Right atrium auricular region (tissue), 2 donors: ENCODE data around the gene ODF4. TPM values are rescaled to one million over a fixed set of nuclear protein-coding genes. Genes with fewer than 3 reads are reported as not detected.

Experiments used
- DNase-seq: peaks from one replicate; pipeline ENCODE4 v3.0.0-alpha.2; 2019; ENCODE audit warnings: low spot score
- H3K27ac ChIP-seq, 2 donors: fragments of 200-600 bp; sonication (generic); 1 replicate in 1 of 2; 2 replicates in 1 of 2; pipeline ENCODE4 v1.5.1; 2016 to 2019
- H3K27me3 ChIP-seq, 2 donors: fragments of 200-600 bp; sonication (generic); one replicate each; pipeline versions ENCODE4 v1.5.1 to v1.6.0; 2017 to 2019
- H3K36me3 ChIP-seq: fragments of 200-600 bp; sonication (generic); one replicate; pipeline ENCODE4 v1.5.1; 2016
- H3K4me1 ChIP-seq, 2 donors: fragments of 200-600 bp; sonication (generic); one replicate each; pipeline versions ENCODE4 v1.5.1 to v1.6.0; 2017 to 2019
- H3K4me3 ChIP-seq, 2 donors: fragments of 200-600 bp; sonication (generic); 1 replicate in 1 of 2; 2 replicates in 1 of 2; pipeline ENCODE4 v1.5.1; 2017 to 2019; ENCODE audit warnings: mild to moderate bottlenecking in 1 of 2, moderate library complexity in 1 of 2
- H3K9me3 ChIP-seq, 2 donors: fragments of 200-600 bp; sonication (generic); one replicate each; pipeline ENCODE4 v1.5.1; 2019
- total RNA-seq, 2 donors: library from RNA; depleted of rRNA; stranded (reverse); fragments of >200 nt; gene quantifications; one replicate each; pipeline ENCODE4 v1.1.0, GENCODE V29; 2016
- TF ChIP-seq, protein P1 (sequence below), 2 donors: fragments of 200-600 bp; sonication (generic); IDR thresholded peaks; one replicate each; pipeline ENCODE4 v1.5.1; 2019; ENCODE audit warnings: antibody characterized with exemption in 2 of 2

ODF4 gene
- total RNA-seq, 2 donors from 2014 or later: not detected

DNA sequence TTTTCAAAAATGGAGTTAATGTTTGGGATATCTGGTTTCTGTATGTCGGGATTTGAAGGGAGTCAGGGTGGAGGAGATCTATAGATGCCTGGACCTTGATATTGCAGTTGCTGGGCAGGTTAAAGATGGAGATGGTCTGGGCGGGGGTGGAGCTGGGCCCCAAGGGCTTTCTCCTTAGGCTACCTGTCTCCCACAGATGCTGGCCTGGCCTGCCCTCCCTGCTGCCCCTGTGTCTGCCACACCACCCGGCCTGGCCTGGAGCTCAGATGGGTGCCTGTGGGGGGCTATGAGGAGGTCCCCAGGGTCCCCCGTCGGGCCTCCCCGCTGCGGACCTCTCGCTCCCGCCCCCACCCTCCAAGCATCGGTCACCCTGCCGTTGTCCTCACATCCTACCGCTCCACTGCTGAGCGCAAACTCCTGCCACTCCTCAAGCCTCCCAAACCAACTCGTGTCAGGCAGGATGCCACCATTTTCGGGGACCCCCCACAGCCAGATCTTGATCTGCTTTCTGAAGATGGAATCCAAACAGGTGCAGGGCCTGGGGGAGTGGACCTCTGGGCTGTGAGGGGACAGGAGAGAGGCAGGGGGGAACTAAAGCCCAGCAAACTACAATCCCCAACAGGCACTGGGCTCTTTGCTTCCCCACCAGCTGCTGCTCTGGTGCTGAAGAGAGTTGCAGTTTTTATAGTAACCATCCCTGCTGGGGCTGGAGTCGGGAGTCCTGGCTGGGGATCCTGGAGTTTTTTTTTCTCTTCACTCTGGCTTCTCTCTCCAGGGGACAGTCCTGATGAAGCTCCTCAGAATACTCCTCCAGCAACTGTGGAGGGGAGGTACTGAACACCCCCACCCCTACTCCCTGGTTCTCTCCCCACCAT, 26.7 kb upstream of the ODF4 start:
- H3K27me3 ChIP-seq: peaks cover 0 to 5% of the 10 kb centered on the region in 2 donors
- peaks cover 0 to 19% of the 10 kb centered on the region in 2 donors for H3K4me1 ChIP-seq
- DNase-seq: no peak
- TF ChIP-seq, protein P1, sequence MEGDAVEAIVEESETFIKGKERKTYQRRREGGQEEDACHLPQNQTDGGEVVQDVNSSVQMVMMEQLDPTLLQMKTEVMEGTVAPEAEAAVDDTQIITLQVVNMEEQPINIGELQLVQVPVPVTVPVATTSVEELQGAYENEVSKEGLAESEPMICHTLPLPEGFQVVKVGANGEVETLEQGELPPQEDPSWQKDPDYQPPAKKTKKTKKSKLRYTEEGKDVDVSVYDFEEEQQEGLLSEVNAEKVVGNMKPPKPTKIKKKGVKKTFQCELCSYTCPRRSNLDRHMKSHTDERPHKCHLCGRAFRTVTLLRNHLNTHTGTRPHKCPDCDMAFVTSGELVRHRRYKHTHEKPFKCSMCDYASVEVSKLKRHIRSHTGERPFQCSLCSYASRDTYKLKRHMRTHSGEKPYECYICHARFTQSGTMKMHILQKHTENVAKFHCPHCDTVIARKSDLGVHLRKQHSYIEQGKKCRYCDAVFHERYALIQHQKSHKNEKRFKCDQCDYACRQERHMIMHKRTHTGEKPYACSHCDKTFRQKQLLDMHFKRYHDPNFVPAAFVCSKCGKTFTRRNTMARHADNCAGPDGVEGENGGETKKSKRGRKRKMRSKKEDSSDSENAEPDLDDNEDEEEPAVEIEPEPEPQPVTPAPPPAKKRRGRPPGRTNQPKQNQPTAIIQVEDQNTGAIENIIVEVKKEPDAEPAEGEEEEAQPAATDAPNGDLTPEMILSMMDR (IDR thresholded peaks at IDR 0.05): no peak
- H3K27ac ChIP-seq: no peak overlapping the region
- H3K9me3 ChIP-seq: no peaks in the 10 kb centered on the region
- H3K4me3 ChIP-seq: no peak overlapping the region
- no peaks in the 10 kb centered on the region for H3K36me3 ChIP-seq

DNA sequence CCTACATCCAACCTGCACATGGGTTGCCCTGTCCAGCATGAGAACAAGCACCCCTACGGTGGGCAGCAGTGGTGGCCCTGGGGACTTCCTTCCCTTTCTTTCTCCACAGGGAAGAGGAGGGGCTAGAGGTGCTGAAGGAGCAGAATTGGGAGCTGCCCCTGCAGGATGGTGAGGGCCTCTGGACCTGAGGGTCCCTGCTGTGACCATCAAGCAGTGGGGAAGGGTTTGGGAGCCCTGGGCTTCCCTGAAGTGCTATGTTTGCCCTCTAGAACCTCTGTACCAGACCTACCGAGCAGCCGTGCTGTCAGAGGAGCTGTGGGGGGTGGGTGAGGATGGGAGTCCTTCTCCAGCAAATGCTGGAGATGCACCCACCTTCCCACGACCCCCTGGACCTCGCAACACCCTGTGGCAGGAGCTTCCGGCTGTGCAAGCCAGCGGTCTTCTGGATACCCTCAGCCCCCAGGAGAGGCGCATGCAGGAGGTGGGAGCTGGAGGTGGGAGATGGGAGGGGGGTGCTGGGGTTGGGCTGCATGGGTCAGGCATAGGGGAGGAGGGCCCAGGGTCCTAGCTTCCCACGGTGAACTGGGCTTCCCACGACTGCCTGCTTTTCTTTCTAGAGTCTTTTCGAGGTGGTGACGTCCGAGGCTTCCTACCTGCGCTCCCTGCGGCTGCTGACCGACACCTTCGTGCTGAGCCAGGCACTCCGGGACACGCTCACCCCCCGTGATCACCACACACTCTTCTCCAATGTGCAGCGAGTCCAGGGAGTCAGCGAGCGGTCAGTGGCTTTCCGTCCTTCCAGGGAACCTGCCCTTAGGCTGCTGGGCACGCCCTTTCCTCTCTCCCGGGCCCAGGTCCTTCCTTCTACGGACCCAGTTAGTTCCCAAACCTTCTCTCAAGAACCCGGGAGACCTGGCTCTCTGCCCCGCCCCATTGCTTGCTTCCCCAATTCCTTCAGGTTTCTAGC, 24.6 kb upstream of the ODF4 start:
- DNase-seq: no peak
- peak overlapping the region in 1 of 2 donors; percentile 28 for H3K4me3 ChIP-seq
- H3K27me3 ChIP-seq: peaks cover 0 to 5% of the 10 kb centered on the region in 2 donors
- H3K27ac ChIP-seq: no peak overlapping the region
- H3K4me1 ChIP-seq: peaks cover 0 to 19% of the 10 kb centered on the region in 2 donors
- H3K36me3 ChIP-seq: no peaks in the 10 kb centered on the region
- H3K9me3 ChIP-seq: no peaks in the 10 kb centered on the region
- TF ChIP-seq, protein P1 (IDR thresholded peaks at IDR 0.05): no peak

- Histone ChIP-seq H3K27me3 (peaks cover 0 to 5% of the 10 kb centered on the region in 2 donors), H3K27ac (no peak overlapping the region), H3K9me3 (no peaks in the 10 kb centered on the region), H3K4me1 (peaks cover 0 to 19% of the 10 kb centered on the region in 2 donors), H3K4me3 (peak overlapping the region in 1 of 2 donors; percentile 28), H3K36me3 (no peaks in the 10 kb centered on the region)
- no peak for DNase-seq
- TF ChIP-seq, protein P1 (IDR thresholded peaks at IDR 0.05): no peak
Observed at GRCh38 chr17:8315764-8316217, 23.8 kb upstream of the ODF4 start.

- Histone ChIP-seq H3K4me3 (no peak overlapping the region), H3K27me3 (no peaks in the 10 kb centered on the region), H3K4me1 (peaks cover 0 to 16% of the 10 kb centered on the region in 2 donors), H3K27ac (no peak overlapping the region), H3K36me3 (no peaks in the 10 kb centered on the region), H3K9me3 (no peaks in the 10 kb centered on the region)
- no peak for DNase-seq
- TF ChIP-seq, protein P1 (IDR thresholded peaks at IDR 0.05): no peak
Observed at GRCh38 chr17:8318010-8318935, 21.4 kb upstream of the ODF4 start.

DNA sequence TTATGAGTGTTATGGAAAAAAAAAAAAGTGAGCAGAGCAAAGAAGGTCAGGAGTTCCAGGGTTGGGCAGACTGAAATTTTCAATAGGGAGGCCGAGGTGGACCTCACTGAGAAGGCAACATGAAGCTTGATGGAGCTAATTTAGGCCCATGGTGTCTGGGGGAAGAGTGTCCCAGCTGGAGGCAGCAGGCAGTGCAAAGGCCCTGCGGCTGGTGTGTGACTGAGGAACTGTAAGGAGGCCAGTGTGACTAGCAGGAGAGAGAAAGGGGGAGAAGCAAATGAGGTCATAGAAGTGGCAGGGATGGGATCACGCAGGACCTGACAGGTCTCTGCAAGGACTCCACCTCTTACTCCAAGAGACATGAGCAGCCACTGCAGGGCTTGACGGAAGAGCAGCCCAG, 19.4 kb upstream of the ODF4 start:
- Histone ChIP-seq H3K4me1 (peaks cover 0 to 9% of the 10 kb centered on the region in 2 donors), H3K36me3 (no peaks in the 10 kb centered on the region), H3K9me3 (no peaks in the 10 kb centered on the region), H3K27ac (no peak overlapping the region), H3K4me3 (no peak overlapping the region), H3K27me3 (no peaks in the 10 kb centered on the region)
- TF ChIP-seq, protein P1 (IDR thresholded peaks at IDR 0.05): no peak
- no peak for DNase-seq
